ENCODE results near the gene CKAP4. TPM values are rescaled to one million over a fixed set of nuclear protein-coding genes. Genes with fewer than 3 reads are reported as not detected.

Gene CKAP4
- total and polyA plus RNA-seq, 7 donors: 7.6 to 24.4 (median 14.7) TPM

DNA sequence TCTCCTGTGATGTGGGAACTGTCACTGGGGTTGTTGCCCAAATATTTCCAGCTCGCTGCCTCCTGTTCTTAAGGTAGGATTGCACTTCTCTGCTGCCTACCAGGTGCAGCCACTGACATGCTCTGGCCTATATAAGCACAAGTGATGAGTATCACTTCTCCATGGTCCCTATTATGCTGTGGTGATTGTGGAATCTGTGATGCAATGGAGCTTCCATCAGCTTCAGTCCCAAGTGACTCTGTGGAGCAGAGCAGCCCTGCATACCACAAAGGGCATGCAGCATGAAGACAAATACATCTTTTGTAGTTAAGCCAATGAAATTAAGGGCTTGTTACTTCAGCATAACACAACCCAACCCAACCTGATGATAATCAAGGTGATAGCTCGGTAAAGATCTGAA, 43.5 kb downstream of the CKAP4 start:
- Histone ChIP-seq H3K4me3 (no peak overlapping the region), H3K9me3 (no peaks in the 10 kb centered on the region), H3K27me3 (ENCODE audit: insufficient read depth in 3 of 3, low read length in 2 of 3) (no peaks in the 10 kb centered on the region), H3K4me1 (peaks cover 23% of the 10 kb centered on the region), H3K27ac (no peak overlapping the region), H3K36me3 (ENCODE audit: insufficient read depth in 1 of 2, low read depth in 1 of 2) (no peaks in the 10 kb centered on the region)
- 68 to 99% (median 98%) methylated on average over 2 of the region's 2 CpGs for WGBS, 3 donors
- no peak for DNase-seq
- ATAC-seq: peak in 1 of 4 donors; percentile 20
- intact Hi-C loops (cut with DNase I): loop anchor here (10.0 kb wide), 1 partner anchor 500 kb away; no protein-coding TSS in a partner anchor
- TF ChIP-seq, protein P1, sequence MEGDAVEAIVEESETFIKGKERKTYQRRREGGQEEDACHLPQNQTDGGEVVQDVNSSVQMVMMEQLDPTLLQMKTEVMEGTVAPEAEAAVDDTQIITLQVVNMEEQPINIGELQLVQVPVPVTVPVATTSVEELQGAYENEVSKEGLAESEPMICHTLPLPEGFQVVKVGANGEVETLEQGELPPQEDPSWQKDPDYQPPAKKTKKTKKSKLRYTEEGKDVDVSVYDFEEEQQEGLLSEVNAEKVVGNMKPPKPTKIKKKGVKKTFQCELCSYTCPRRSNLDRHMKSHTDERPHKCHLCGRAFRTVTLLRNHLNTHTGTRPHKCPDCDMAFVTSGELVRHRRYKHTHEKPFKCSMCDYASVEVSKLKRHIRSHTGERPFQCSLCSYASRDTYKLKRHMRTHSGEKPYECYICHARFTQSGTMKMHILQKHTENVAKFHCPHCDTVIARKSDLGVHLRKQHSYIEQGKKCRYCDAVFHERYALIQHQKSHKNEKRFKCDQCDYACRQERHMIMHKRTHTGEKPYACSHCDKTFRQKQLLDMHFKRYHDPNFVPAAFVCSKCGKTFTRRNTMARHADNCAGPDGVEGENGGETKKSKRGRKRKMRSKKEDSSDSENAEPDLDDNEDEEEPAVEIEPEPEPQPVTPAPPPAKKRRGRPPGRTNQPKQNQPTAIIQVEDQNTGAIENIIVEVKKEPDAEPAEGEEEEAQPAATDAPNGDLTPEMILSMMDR (IDR thresholded peaks at IDR 0.05): no peak

DNA sequence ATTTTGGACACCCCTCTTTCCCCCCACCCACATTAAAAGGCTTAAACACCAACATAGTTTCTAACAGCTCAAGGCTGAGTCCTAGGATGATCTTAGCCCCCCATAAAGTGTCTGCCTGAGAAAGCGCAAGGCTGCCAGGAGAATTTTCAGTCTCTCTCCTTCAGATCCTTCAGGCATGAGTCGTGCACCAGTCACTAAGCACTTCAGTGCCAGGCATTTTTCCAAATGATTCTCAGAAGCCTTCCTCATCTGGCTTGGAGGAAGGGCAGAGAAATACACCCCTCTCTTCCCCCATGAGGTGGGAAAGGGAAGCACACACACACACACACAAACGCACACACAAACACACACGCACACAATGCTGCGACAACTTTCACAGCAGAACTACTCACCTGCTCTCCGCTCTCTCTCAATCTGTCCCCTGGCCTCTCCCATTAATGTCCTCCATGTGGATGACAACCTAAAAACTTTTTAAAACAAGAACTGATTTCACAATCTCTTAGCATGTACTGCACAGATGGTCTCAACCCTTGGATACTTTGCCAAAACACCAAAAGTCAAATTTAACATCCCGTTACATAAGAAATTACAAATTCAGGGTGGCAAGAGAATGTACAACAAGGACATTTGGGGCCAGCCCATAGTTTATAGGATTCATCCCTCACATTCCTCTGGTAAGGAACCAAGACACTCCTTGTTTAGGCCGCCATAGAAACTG, 49.8 kb downstream of the CKAP4 start:
- Histone ChIP-seq H3K4me3 (no peak overlapping the region), H3K9me3 (no peaks in the 10 kb centered on the region), H3K36me3 (ENCODE audit: insufficient read depth in 1 of 2, low read depth in 1 of 2) (no peaks in the 10 kb centered on the region), H3K4me1 (peaks cover 49% of the 10 kb centered on the region), H3K27me3 (ENCODE audit: insufficient read depth in 3 of 3, low read length in 2 of 3) (no peaks in the 10 kb centered on the region), H3K27ac (peak overlapping the region; percentile 2)
- ATAC-seq (no peak), DNase-seq (no peak)
- TF ChIP-seq, protein P1 (IDR thresholded peaks at IDR 0.05): no peak
- intact Hi-C loops (cut with DNase I): loop anchor here in 1 of 2 donors (2.0 kb wide), 1 partner anchor 43 kb away; no protein-coding TSS in a partner anchor
- 78 to 86% (median 83%) methylated on average over 8 of the region's 8 CpGs for WGBS, 3 donors

DNA sequence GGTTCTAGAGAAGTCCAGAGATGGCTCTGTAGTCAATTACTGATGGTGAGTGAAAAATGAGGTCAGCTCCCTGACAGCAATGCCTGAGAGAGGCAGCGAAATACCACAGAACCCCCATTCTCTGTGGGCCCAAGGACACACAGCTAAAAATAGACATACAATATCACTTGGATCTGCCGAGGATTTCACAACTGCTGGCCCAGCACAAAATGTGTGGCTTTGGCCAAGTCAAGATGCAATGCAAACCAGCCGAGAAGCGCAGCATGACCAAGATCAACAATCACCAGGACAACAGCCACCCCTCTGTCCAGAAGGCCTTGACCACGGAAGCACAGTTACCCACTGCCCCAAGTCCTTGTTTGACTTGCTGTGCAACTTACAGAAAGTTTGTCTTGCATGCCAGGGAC, 52.2 kb downstream of the CKAP4 start:
- H3K9me3 ChIP-seq: no peaks in the 10 kb centered on the region

DNA sequence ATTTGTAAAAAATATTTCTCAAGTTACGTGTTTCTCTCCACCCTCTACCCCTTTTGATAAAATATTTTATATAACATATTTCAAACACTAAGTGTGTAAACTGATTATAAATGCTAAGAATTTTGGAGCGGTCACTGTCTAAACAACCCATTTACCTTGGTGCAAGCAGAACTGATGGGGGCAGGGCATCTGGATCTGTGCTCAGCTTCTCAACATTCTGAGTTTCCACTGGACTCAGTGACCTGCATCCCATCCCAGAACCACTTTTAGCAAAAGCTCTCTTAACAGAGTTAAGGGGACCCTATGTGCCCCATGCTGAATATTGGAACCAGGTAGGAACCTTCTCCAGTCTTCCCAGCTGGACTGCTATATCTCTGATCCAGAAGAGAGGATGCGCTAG, 53.5 kb downstream of the CKAP4 start:
- TF ChIP-seq, protein P1 (IDR thresholded peaks at IDR 0.05): no peak
- intact Hi-C loops (cut with DNase I): loop anchor here in 1 of 2 donors (5.0 kb wide), 1 partner anchor 42 kb away; no protein-coding TSS in a partner anchor
- Histone ChIP-seq H3K9me3 (no peaks in the 10 kb centered on the region), H3K27ac (peak overlapping the region; percentile 62), H3K36me3 (ENCODE audit: insufficient read depth in 1 of 2, low read depth in 1 of 2) (no peaks in the 10 kb centered on the region), H3K4me3 (no peak overlapping the region), H3K27me3 (ENCODE audit: insufficient read depth in 3 of 3, low read length in 2 of 3) (no peaks in the 10 kb centered on the region), H3K4me1 (peaks cover 43% of the 10 kb centered on the region)
- no peak for DNase-seq
- no peak for ATAC-seq
- 98 to 99% (median 98%) methylated on average over 3 of the region's 3 CpGs for WGBS, 3 donors

More for the DNA sequence above, 52.2 kb downstream of the CKAP4 start:
- no peaks in the 10 kb centered on the region for H3K36me3 ChIP-seq (ENCODE audit: insufficient read depth in 1 of 2, low read depth in 1 of 2)
- ATAC-seq (peak; percentile 91 to 94 (median 94)), DNase-seq (peak; percentile 79 to 91)
- peaks cover 46% of the 10 kb centered on the region for H3K4me1 ChIP-seq
- no peak overlapping the region for H3K4me3 ChIP-seq
- WGBS, 3 donors: 15 to 31% (median 22%) methylated on average over 5 of the region's 5 CpGs
- H3K27me3 ChIP-seq (ENCODE audit: insufficient read depth in 3 of 3, low read length in 2 of 3): no peaks in the 10 kb centered on the region
- intact Hi-C loops (cut with DNase I): no loop called here
- TF ChIP-seq, protein P1 (IDR thresholded peaks at IDR 0.05): no peak
- peak overlapping the region; percentile 62 for H3K27ac ChIP-seq
